Stimulated activated CD8-positive, alpha-beta memory T cell treated with anti-CD3 and anti-CD28 coated beads, Interleukin-12 subunit alpha, Interleukin-12 subunit beta, amount 100 ng/mL, for 24 hours (primary cell): ENCODE data around the gene KIAA1755.

Source experiments
- DNase-seq: peaks from one replicate; pipeline ENCODE4 v3.0.0-alpha.2; 2020; ENCODE audit errors: extremely low read depth

Gene KIAA1755

GRCh38 chr20:38238829-38239228, 21.7 kb downstream of the KIAA1755 start:
- no peak for DNase-seq

GRCh38 chr20:38237381-38237780, 23.2 kb downstream of the KIAA1755 start:
- no peak for DNase-seq

- DNase-seq, result no peak
Measured at GRCh38 chr20:38231531-38232121, 28.9 kb downstream of the KIAA1755 start.

GRCh38 chr20:38230957-38231526, 29.5 kb downstream of the KIAA1755 start:
- DNase-seq, result no peak

- no peak for DNase-seq
Measured at GRCh38 chr20:38230253-38230551, 30.3 kb downstream of the KIAA1755 start.

GRCh38 chr20:38229376-38230252, 30.9 kb downstream of the KIAA1755 start:
- no peak for DNase-seq

- no peak for DNase-seq
Measured at GRCh38 chr20:38228436-38228835, 32.1 kb downstream of the KIAA1755 start.

GRCh38 chr20:38227420-38228360, 32.8 kb downstream of the KIAA1755 start:
- DNase-seq, result no peak

- DNase-seq, result no peak
Measured at GRCh38 chr20:38226553-38226952, 34.0 kb downstream of the KIAA1755 start.

- DNase-seq, result no peak
Measured at GRCh38 chr20:38225900-38226263, 34.7 kb downstream of the KIAA1755 start.

GRCh38 chr20:38225240-38225899, 35.2 kb downstream of the KIAA1755 start:
- no peak for DNase-seq

- no peak for DNase-seq
Measured at GRCh38 chr20:38224531-38224930, 36.0 kb downstream of the KIAA1755 start.

- no peak for DNase-seq
Measured at GRCh38 chr20:38223743-38224100, 36.8 kb downstream of the KIAA1755 start.

GRCh38 chr20:38222923-38223742, 37.4 kb downstream of the KIAA1755 start:
- DNase-seq, result no peak

- peak; percentile 7 for DNase-seq
Measured at GRCh38 chr20:38222231-38222922, 38.2 kb downstream of the KIAA1755 start.

GRCh38 chr20:38221119-38221589, 39.4 kb downstream of the KIAA1755 start:
- peak; percentile 19 for DNase-seq

- DNase-seq, result no peak
Measured at GRCh38 chr20:38220587-38221118, 39.9 kb downstream of the KIAA1755 start.

GRCh38 chr20:38219006-38219950, 41.3 kb downstream of the KIAA1755 start:
- no peak for DNase-seq

- DNase-seq, result no peak
Measured at GRCh38 chr20:38218566-38218885, 42.0 kb downstream of the KIAA1755 start.
